HepG2 (cell line): ENCODE results near the gene NSF. TPM values are rescaled to one million over a fixed set of nuclear protein-coding genes. Genes with fewer than 3 reads are reported as not detected.

Source experiments
- ATAC-seq: fragments of 200-7000 bp; cut with Tn5 transposase; 3 replicates; pipeline ENCODE4 v1.9.1; 2020; ENCODE audit warnings: mild to moderate bottlenecking, moderate library complexity
- BruUV-seq: library from RNA; stranded (reverse); fragments of 400-500 nt; replicated peaks from 2 replicates; lab custom pipeline; 2021; lab: Mats Ljungman, UMichigan
- CTCF ChIA-PET: fragments of 300-600 bp; formaldehyde crosslinking; extraction: SDS; loops from one replicate; lab custom pipeline; 2021; ENCODE audit warnings: low total read pairs, inconsistent platforms, low intra/inter-chr PET ratio; lab: Yijun Ruan, JAX
- POLR2A ChIA-PET: fragments of 350-600 bp; sonication (Branson Sonifier 250); formaldehyde crosslinking; loops from one replicate; lab custom pipeline; 2020; ENCODE audit warnings: antibody characterized with exemption, inconsistent platforms; lab: Yijun Ruan, JAX
- DNase-seq: peaks from one replicate; pipeline ENCODE4 v3.0.0-alpha.2; 2015; ENCODE audit warnings: low spot score
- FAIRE-seq: peaks from 3 replicates; lab custom pipeline; 2011; peaks lifted over from hg19 to GRCh38; lab: Jason Lieb, UNC
- H2AFZ ChIP-seq: one replicate; pipeline ENCODE4 v1.6.1; 2011; ENCODE audit warnings: low read length, inconsistent platforms
- H3K27ac ChIP-seq: fragments of 300-600 bp; 3 replicates; pipeline ENCODE4 v1.8.0; 2011; ENCODE audit warnings: mixed run types, mild to moderate bottlenecking, mixed read lengths, low read length, inconsistent platforms; ENCODE audit not compliant: insufficient read depth; ENCODE audit errors: extremely low read length
- H3K27me3 ChIP-seq, 2 experiments: fragments of 200-600 bp in 1 of 2; 2 replicates in 1 of 2; 3 replicates in 1 of 2; pipeline versions ENCODE4 v1.6.0 to v1.8.0; 2011; ENCODE audit warnings: low read length in 2 of 2, mild to moderate bottlenecking in 2 of 2, moderate library complexity in 2 of 2, inconsistent platforms in 1 of 2; ENCODE audit not compliant: insufficient read depth in 2 of 2, control insufficient read depth in 1 of 2
- H3K36me3 ChIP-seq, 2 experiments: fragments of 200-600 bp in 1 of 2; replicated peaks in 1 of 2; 2 replicates in 1 of 2; 3 replicates in 1 of 2; pipeline versions ENCODE4 v1.5.1 to v1.8.0; 2011; ENCODE audit warnings: low read length in 2 of 2, inconsistent platforms in 1 of 2; ENCODE audit not compliant: insufficient read depth in 2 of 2, control insufficient read depth in 1 of 2
- H3K4me1 ChIP-seq: 2 replicates; pipeline ENCODE4 v1.5.1; 2012; ENCODE audit warnings: low read length, inconsistent platforms; ENCODE audit not compliant: insufficient read depth
- H3K4me2 ChIP-seq: 2 replicates; pipeline ENCODE4 v1.6.0; 2011; ENCODE audit warnings: low read depth, low read length, inconsistent platforms
- H3K4me3 ChIP-seq, 3 experiments: fragments of 200-600 bp in 1 of 3; sonication (generic), shearing (Covaris generic) in 1 of 3; replicated peaks in 1 of 3; 2 replicates each; pipeline ENCODE4 v1.5.1; 2011 to 2016; ENCODE audit warnings: low read length in 3 of 3, inconsistent platforms in 2 of 3, low read depth in 2 of 3, mild to moderate bottlenecking in 2 of 3, control low read depth in 1 of 3, mixed read lengths in 1 of 3; ENCODE audit not compliant: insufficient read depth in 1 of 3
- H3K79me2 ChIP-seq: one replicate; pipeline ENCODE4 v1.6.1; 2011; ENCODE audit warnings: low read length, inconsistent platforms; ENCODE audit not compliant: insufficient read depth
- H3K9ac ChIP-seq: 2 replicates; pipeline ENCODE4 v1.6.0; 2011; ENCODE audit warnings: mild to moderate bottlenecking, low read depth, low read length, inconsistent platforms; ENCODE audit not compliant: insufficient read depth
- H3K9me3 ChIP-seq: 2 replicates; pipeline ENCODE4 v1.5.1; 2012; ENCODE audit warnings: mild to moderate bottlenecking, low read length
- H4K20me1 ChIP-seq: 2 replicates; pipeline ENCODE4 v1.6.0; 2011; ENCODE audit warnings: inconsistent platforms, mild to moderate bottlenecking, low read length, moderate library complexity; ENCODE audit not compliant: insufficient read depth
- RFX3 ChIP-seq: IDR thresholded peaks from 2 replicates; pipeline ENCODE4 v1.6.1; 2016; ENCODE audit warnings: missing biosample characterization, missing genetic modification reagents
- ZC3H4 ChIP-seq: sonication (generic); formaldehyde crosslinking; IDR thresholded peaks from 2 replicates; pipeline ENCODE4 v1.4.0; 2020; ENCODE audit warnings: missing genetic modification reagents, borderline replicate concordance
- ZNF232 ChIP-seq: sonication (generic); formaldehyde crosslinking; IDR thresholded peaks from 2 replicates; pipeline ENCODE4 v1.4.0; 2020; ENCODE audit warnings: missing genetic modification reagents, borderline replicate concordance
- ZNF234 ChIP-seq: sonication (generic); formaldehyde crosslinking; conservative IDR thresholded peaks from 2 replicates; pipeline ENCODE4 v1.5.1; 2020; ENCODE audit warnings: mild to moderate bottlenecking, missing genetic modification reagents
- ZNF556 ChIP-seq: sonication (generic); formaldehyde crosslinking; IDR thresholded peaks from 2 replicates; pipeline ENCODE4 v1.4.0; 2020; ENCODE audit warnings: mild to moderate bottlenecking, missing genetic modification reagents, borderline replicate concordance
- ZNF709 ChIP-seq: sonication (generic); formaldehyde crosslinking; IDR thresholded peaks from 2 replicates; pipeline ENCODE4 v1.5.0; 2020; ENCODE audit warnings: mild to moderate bottlenecking, missing genetic modification reagents
- ZNF883 ChIP-seq: sonication (generic); formaldehyde crosslinking; IDR thresholded peaks from 2 replicates; pipeline ENCODE4 v1.5.1; 2020; ENCODE audit warnings: mild to moderate bottlenecking, missing genetic modification reagents; ENCODE audit errors: not compliant biosample characterization
- WGBS: methylation state at CpG from one replicate; pipeline ENCODE4 v1.1.6; 2017; ENCODE audit warnings: low lambda C conversion rate; 5-methylcytosine and 5-hydroxymethylcytosine counted together
- in situ Hi-C: cut with HindIII; loops from 2 replicates; pipeline ENCODE4 v1.10.0; 2017; ENCODE audit warnings: low pct_unique_long_range_greater_than_20kb; ENCODE audit not compliant: extremely low pct_ligation_motif_present
- intact Hi-C: fragments of 100-400 bp; cut with micrococcal nuclease; formaldehyde crosslinking; loops from one replicate; pipeline ENCODE4 v1.10.0; 2022; ENCODE audit not compliant: unreplicated experiment
- polyA plus RNA-seq, 8 experiments: library from polyadenylated mRNA; depleted of rRNA in 3 of 8; stranded (reverse) in 7 of 8; unstranded in 1 of 8; fragments of >200 nt; fragmentation: Illumina TruSeq in 4 of 8; extraction: Trizol in 4 of 8; gene quantifications; 2 replicates each; pipeline versions ENCODE4 v1.2.1 to v1.2.3, GENCODE V29; 2011 to 2016; ENCODE audit warnings: low read depth in 4 of 8, missing spikeins in 1 of 8, mixed read lengths in 1 of 8; ENCODE audit not compliant: insufficient read depth in 1 of 8
- total RNA-seq, 5 experiments: library from RNA; depleted of rRNA; stranded (reverse); fragments of >200 nt; fragmentation: Illumina TruSeq; extraction: Trizol; gene quantifications; 2 replicates each; pipeline ENCODE4 v1.2.3, GENCODE V29; 2016; ENCODE audit warnings: low read depth in 1 of 5
- TF ChIP-seq, protein P1 (sequence below): sonication (generic); formaldehyde crosslinking; IDR thresholded peaks from 2 replicates; pipeline ENCODE4 v1.9.0; 2022; ENCODE audit warnings: missing genetic modification reagents, mild to moderate bottlenecking, borderline replicate concordance
- TF ChIP-seq, protein P2 (sequence below): sonication (generic); formaldehyde crosslinking; IDR thresholded peaks from 2 replicates; pipeline ENCODE4 v1.4.0; 2020; ENCODE audit warnings: missing genetic modification reagents

Gene NSF
- total and polyA plus RNA-seq, 2 of the 13 experiments (the other 11 are each of a cell fraction or from before 2014, with no cell fraction given) = 21.9 to 37.8 TPM

DNA sequence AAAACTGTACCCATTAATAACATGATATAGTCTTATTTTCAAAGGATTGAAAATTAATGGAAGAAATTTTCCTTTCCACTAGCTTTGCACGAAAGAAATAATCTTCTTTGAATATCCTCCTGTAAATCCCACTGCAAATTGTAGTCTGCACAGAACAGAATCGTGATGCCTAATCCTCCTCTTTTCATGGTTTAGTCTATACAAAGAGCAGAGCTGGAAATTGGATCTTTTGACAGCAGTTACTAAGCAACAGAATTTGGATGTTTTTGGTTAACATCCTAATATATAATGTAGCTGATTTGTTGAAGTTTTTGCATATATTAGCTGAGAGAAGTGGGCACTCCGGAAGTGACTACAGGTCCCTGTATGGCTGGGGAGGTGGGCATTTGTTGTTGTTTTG lies 129.4 kb downstream of the NSF start (continued):
- no peak for TF ChIP-seq ZC3H4 (CRISPR knock-in tag)

DNA sequence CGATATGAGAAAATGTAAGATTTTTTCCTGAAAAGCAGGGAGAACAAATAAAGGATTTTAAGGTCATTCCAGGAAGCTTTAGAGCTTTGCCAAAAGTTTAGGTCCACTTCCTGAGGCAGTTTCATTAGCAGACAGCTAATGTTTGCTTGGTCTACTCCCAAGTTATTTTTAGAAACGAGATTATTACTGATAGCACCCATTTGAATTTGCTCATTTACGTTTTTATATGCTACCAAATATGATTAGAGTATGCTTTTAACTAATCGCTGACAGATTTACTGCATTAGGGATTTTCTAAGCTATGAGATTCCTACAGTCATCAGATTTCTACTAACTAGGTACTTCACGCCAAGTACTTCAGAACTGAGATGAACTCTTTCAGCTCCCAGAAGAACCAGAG lies 129.9 kb downstream of the NSF start:
- POLR2A ChIA-PET = no interaction called here
- TF ChIP-seq ZNF556 = no peak
- no peak for TF ChIP-seq ZNF883 (CRISPR knock-in tag)
- no peak for TF ChIP-seq RFX3
- TF ChIP-seq ZNF232 (CRISPR knock-in tag) = no peak
- TF ChIP-seq, protein P1, sequence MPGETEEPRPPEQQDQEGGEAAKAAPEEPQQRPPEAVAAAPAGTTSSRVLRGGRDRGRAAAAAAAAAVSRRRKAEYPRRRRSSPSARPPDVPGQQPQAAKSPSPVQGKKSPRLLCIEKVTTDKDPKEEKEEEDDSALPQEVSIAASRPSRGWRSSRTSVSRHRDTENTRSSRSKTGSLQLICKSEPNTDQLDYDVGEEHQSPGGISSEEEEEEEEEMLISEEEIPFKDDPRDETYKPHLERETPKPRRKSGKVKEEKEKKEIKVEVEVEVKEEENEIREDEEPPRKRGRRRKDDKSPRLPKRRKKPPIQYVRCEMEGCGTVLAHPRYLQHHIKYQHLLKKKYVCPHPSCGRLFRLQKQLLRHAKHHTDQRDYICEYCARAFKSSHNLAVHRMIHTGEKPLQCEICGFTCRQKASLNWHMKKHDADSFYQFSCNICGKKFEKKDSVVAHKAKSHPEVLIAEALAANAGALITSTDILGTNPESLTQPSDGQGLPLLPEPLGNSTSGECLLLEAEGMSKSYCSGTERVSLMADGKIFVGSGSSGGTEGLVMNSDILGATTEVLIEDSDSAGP = no peak
- no peak for TF ChIP-seq ZNF234
- TF ChIP-seq, protein P2, sequence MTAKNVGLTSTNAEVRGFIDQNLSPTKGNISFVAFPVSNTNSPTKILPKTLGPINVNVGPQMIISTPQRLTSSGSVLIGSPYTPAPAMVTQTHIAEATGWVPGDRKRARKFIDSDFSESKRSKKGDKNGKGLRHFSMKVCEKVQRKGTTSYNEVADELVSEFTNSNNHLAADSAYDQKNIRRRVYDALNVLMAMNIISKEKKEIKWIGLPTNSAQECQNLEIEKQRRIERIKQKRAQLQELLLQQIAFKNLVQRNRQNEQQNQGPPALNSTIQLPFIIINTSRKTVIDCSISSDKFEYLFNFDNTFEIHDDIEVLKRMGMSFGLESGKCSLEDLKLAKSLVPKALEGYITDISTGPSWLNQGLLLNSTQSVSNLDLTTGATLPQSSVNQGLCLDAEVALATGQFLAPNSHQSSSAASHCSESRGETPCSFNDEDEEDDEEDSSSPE = no peak
- TF ChIP-seq ZNF709 = no peak
- TF ChIP-seq, all 625 proteins: peak for 0
- CTCF ChIA-PET = no interaction called here
- H3K9ac ChIP-seq = no peak overlapping the region
- no peak overlapping the region for H3K27ac ChIP-seq
- in situ Hi-C loops = no loop called here
- 80% methylated on average over 5 of the region's 5 CpGs for WGBS
- H3K36me3 ChIP-seq = peaks cover 0 to 4% of the 10 kb centered on the region in 2 experiments; a peak in 3 of 5 replicates
- no peaks in the 10 kb centered on the region for H3K9me3 ChIP-seq
- no TSS peak for BruUV-seq
- H3K4me1 ChIP-seq = no peaks in the 10 kb centered on the region
- no peak overlapping the region for H3K4me3 ChIP-seq
- H3K4me2 ChIP-seq = no peak overlapping the region
- intact Hi-C loops = no loop called here
- FAIRE-seq (no peak), ATAC-seq (no peak), DNase-seq (no peak)
- H3K79me2 ChIP-seq = no peaks in the 10 kb centered on the region
- no peak overlapping the region for H2AFZ ChIP-seq
- H4K20me1 ChIP-seq = no peaks in the 10 kb centered on the region
- no peaks in the 10 kb centered on the region for H3K27me3 ChIP-seq
